ENCODE measurements around the gene PACSIN3.
A peak's percentile ranks its signal among the peaks of the same experiment; 100 is the strongest.

The PACSIN3 gene

DNA sequence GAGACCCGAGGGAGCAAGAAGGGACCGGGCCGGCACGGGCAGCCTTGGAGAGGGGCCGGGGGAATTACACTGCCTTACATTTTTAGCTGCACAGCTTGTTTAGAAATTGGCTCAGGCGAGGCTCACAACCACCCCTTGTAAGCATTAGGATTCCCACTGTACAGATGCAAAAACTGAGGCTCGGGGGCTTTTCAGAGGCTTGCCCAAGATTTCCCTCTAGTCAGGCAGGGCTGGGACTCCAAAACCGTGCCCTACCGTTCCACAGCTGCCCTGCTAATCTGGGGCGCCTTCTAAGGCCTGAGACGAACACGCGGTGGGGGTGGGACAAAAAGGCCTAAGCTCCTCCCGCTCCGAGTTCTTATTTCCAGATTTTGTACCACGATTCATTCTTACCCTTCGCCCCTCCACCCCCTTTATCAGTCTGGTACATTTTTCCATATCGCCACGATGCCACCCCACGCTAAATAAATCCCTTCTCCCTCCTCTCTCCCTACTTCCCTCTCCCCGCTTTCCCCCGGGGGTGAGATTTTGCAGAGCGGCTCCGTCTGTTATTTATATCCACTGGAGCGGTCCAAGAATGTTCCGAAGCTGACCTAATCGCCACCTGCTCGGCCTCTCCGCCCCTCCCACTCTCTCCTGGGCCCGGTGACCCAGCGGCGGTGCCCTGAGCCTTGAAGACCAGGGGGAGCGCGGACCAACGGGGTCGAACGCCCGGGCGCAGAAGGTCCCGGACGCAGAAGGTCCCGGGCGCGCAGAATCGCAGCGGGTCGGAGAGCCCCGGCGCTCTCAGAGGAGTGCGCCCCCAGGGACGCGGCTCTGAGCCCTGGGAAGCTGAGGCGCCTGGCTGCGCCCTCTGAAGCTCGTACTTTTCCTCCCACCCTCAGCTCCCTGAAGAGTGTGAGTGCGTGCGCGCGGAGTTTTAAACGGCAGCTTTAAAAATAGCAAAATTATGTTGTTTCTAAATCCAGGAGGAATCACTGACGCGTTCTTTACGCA, 764 bp upstream of the PACSIN3 start:
- H3K4me1 Mint-ChIP-seq (ENCODE audit: low read depth in 2 of 2), result peaks cover 4% of the 10 kb centered on the region in 2 donors
- peaks cover 7% of the 10 kb centered on the region for H3K36me3 Mint-ChIP-seq (ENCODE audit: insufficient read depth)
- no peak overlapping the region for H3K27ac Mint-ChIP-seq
- peak overlapping the region; percentile 74 to 77 for H3K4me3 Mint-ChIP-seq
- ATAC-seq (replicated peaks), result peak; percentile 69
- peaks cover 23 to 59% of the 10 kb centered on the region in 2 donors for H3K27me3 Mint-ChIP-seq
- no peaks in the 10 kb centered on the region for H3K9me3 Mint-ChIP-seq
- peak; percentile 29 to 36 (median 35) for DNase-seq

DNA sequence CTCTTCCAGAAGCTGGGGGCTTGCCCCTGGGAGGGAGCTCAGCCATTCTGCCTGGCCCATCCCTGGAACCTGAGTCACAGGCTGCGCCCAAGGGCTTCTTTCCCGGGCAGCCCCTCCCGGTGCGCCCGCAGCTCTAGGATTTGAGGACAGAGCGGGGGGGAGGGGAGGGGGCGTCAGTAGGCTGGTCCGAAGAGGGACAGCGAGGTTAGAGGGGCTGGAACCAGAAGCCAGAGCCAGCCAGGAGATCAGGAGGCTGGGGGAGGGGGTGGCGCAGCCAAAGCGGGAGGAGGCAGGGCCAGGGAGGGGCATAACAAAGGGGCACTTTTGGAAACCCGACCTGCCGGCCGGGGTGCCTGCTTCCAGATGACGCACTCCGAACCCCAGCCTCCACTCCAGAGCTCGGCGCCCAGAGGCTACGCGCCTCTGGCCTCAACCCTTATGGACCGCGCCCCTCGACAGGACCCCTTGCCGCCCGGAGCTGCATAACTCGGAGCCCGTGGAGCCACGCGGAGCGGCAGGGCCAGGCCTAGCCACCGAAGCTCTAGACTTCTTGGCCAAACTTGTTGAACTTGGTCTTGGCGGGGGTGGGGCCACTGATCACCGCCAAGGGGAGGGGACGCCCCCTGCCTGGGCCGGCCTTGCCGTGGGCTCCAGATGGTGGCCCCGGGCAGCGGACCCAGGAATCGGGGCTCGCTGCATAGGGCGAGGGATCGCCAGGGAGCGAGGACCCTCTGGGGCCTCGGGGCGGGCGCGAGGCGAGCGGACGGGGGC, 744 bp downstream of the PACSIN3 start:
- no peak for ATAC-seq (replicated peaks)
- H3K4me3 Mint-ChIP-seq, result peak overlapping the region; percentile 48 to 56
- H3K9me3 Mint-ChIP-seq, result no peaks in the 10 kb centered on the region
- H3K27me3 Mint-ChIP-seq, result peaks cover 23 to 49% of the 10 kb centered on the region in 2 donors
- peaks cover 7% of the 10 kb centered on the region for H3K36me3 Mint-ChIP-seq (ENCODE audit: insufficient read depth)
- no peak overlapping the region for H3K27ac Mint-ChIP-seq
- no peak for DNase-seq
- H3K4me1 Mint-ChIP-seq (ENCODE audit: low read depth in 2 of 2), result peaks cover 4% of the 10 kb centered on the region in 2 donors

GRCh38 chr11:47184711-47185304, 1.4 kb downstream of the PACSIN3 start:
- Mint-ChIP-seq H3K36me3 (ENCODE audit: insufficient read depth) (peaks cover 7% of the 10 kb centered on the region), H3K4me1 (ENCODE audit: low read depth in 2 of 2) (peaks cover 4% of the 10 kb centered on the region in 2 donors), H3K4me3 (peak overlapping the region in 1 of 2 donors; percentile 56), H3K27ac (no peak overlapping the region), H3K27me3 (peaks cover 23 to 48% of the 10 kb centered on the region in 2 donors), H3K9me3 (no peaks in the 10 kb centered on the region)
- ATAC-seq (replicated peaks) (no peak), DNase-seq (no peak)

DNA sequence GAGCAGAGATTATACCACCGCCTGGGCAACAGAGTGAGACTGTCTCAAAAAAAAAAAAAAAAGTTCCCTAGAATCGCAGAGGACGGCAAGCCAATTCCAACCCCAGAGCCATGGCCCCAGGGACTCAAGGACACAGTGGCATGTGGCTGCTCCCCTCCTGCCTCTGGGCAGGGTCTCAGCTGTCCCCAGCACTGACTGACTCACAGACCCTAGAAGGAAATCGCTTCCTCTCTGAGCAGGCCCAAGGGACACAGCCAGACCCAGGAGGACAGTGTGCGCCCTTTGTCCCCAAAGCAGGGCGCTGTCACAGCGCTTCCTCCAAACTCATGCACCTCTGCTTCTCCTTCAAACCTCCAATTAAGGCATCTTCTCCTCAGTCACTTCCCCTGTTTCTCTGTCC, 2.3 kb downstream of the PACSIN3 start:
- H3K4me3 Mint-ChIP-seq, result no peak overlapping the region
- ATAC-seq (replicated peaks) (no peak), DNase-seq (no peak)
- H3K9me3 Mint-ChIP-seq, result no peaks in the 10 kb centered on the region
- H3K27me3 Mint-ChIP-seq, result peaks cover 17 to 39% of the 10 kb centered on the region in 2 donors
- peaks cover 11% of the 10 kb centered on the region for H3K36me3 Mint-ChIP-seq (ENCODE audit: insufficient read depth)
- no peak overlapping the region for H3K27ac Mint-ChIP-seq
- H3K4me1 Mint-ChIP-seq (ENCODE audit: low read depth in 2 of 2), result peaks cover 4 to 7% of the 10 kb centered on the region in 2 donors

GRCh38 chr11:47183031-47183856, 3.0 kb downstream of the PACSIN3 start:
- Mint-ChIP-seq H3K27ac (no peak overlapping the region), H3K36me3 (ENCODE audit: insufficient read depth) (peaks cover 11% of the 10 kb centered on the region), H3K4me3 (no peak overlapping the region), H3K9me3 (no peaks in the 10 kb centered on the region), H3K4me1 (ENCODE audit: low read depth in 2 of 2) (peaks cover 4 to 7% of the 10 kb centered on the region in 2 donors), H3K27me3 (peaks cover 17 to 37% of the 10 kb centered on the region in 2 donors)
- no peak for ATAC-seq (replicated peaks)
- no peak for DNase-seq

DNA sequence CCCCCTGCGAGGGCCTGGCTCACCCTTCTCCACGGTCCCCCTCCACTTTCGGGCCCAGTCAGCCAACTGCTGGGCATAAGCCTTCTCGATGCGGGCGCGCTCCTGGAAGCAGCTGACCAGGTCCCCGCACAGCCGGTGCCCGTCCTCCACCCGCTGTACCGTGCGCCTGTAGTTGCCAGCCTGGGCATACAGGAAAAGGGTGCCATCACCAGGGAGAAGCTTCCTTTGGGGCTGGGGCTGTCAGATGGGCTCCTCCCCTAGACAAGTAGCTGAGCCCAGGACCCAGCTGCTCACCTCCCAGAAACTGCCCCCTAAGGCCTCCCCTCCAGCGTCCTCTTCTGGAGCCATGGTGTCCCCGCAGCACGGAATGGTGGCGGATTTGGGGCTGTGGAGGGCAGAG, 3.9 kb downstream of the PACSIN3 start:
- DNase-seq, result no peak
- Mint-ChIP-seq H3K4me1 (ENCODE audit: low read depth in 2 of 2) (peaks cover 11 to 12% of the 10 kb centered on the region in 2 donors), H3K4me3 (no peak overlapping the region), H3K27me3 (peaks cover 17 to 36% of the 10 kb centered on the region in 2 donors), H3K36me3 (ENCODE audit: insufficient read depth) (peaks cover 13% of the 10 kb centered on the region), H3K27ac (no peak overlapping the region), H3K9me3 (no peaks in the 10 kb centered on the region)
- ATAC-seq (replicated peaks), result no peak

DNA sequence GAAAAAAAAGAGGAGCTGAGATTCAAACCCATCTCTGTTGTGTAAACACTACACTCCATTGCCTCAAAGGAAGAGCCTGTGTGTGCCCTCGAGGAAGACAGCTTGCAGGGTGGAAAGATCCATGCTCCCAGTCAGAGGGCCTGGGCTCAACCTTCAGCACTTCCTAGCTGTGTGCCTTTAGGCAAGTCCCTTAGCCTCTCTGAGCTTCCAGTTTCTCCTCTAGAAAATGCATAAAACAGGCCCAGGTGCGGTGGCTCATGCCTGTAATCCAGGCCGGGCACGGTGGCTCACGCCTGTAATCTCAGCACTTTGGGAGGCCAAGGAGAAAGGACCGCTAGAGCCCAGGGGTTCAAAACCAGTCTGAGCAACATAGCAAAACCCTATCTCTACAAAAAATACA, 5.0 kb downstream of the PACSIN3 start:
- Mint-ChIP-seq H3K4me3 (no peak overlapping the region), H3K36me3 (ENCODE audit: insufficient read depth) (peaks cover 17% of the 10 kb centered on the region), H3K27ac (no peak overlapping the region), H3K4me1 (ENCODE audit: low read depth in 2 of 2) (peaks cover 10 to 17% of the 10 kb centered on the region in 2 donors), H3K27me3 (peaks cover 17 to 26% of the 10 kb centered on the region in 2 donors), H3K9me3 (no peaks in the 10 kb centered on the region)
- ATAC-seq (replicated peaks) (no peak), DNase-seq (no peak)

DNA sequence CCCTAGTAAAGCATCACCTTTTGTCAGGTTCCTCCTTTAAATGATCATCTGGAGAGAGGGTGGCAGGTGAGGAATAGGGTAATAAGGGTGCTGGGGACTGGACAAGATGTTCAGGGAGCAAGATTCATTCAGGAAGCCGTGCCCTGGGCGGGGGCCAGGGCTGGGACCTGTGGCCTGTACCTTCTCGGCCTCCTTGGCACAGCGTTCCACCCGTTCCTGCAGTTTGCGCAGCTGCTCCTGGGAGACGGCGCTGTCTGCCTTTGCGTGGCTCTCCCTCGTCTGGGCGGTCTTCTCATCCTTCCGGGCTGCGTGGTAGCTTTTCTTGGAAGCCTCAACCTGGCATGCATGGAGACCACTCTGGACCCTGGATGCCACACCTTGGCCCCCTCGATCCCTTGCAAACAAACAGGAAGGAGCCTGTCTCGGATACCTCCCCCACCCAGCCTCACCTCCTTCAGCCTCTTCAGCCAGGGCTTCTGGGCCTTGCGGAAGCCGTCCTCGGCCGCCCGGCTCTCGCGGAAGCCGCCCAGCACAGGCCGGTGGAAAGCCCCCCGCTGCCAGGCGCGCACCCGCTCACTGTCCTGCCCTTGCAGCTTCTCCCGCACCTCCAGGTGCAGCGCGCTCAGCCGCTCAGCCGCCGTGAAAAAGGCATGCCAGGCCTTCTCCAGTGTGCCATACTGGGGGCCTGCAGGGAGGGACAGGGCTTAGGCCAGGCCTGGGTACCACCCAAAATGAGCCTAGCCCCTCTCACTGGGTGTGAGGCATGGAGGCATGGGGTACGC, 6.0 kb downstream of the PACSIN3 start:
- no peaks in the 10 kb centered on the region for H3K9me3 Mint-ChIP-seq
- H3K4me3 Mint-ChIP-seq, result no peak overlapping the region
- H3K27me3 Mint-ChIP-seq, result peaks cover 17 to 26% of the 10 kb centered on the region in 2 donors
- ATAC-seq (replicated peaks), result no peak
- H3K27ac Mint-ChIP-seq, result peak overlapping the region in 1 of 2 donors; percentile 39
- H3K36me3 Mint-ChIP-seq (ENCODE audit: insufficient read depth), result peaks cover 22% of the 10 kb centered on the region
- H3K4me1 Mint-ChIP-seq (ENCODE audit: low read depth in 2 of 2), result peaks cover 18 to 25% of the 10 kb centered on the region in 2 donors
- no peak for DNase-seq

- ATAC-seq (replicated peaks), result no peak
- Mint-ChIP-seq H3K36me3 (ENCODE audit: insufficient read depth) (peaks cover 22% of the 10 kb centered on the region), H3K27ac (peak overlapping the region; percentile 39 to 51)
Measured at GRCh38 chr11:47179655-47179991, 6.6 kb downstream of the PACSIN3 start.

GRCh38 chr11:47178737-47179654, 7.2 kb downstream of the PACSIN3 start:
- no peak for ATAC-seq (replicated peaks)
- Mint-ChIP-seq H3K4me3 (no peak overlapping the region), H3K36me3 (ENCODE audit: insufficient read depth) (peaks cover 22% of the 10 kb centered on the region), H3K27ac (peak overlapping the region; percentile 39 to 99), H3K9me3 (no peaks in the 10 kb centered on the region), H3K27me3 (peaks cover 8 to 17% of the 10 kb centered on the region in 2 donors), H3K4me1 (ENCODE audit: low read depth in 2 of 2) (peaks cover 19 to 26% of the 10 kb centered on the region in 2 donors)
- DNase-seq, result no peak

More at GRCh38 chr11:47179655-47179991, 6.6 kb downstream of the PACSIN3 start:
- H3K9me3 Mint-ChIP-seq, result no peaks in the 10 kb centered on the region
- H3K4me1 Mint-ChIP-seq (ENCODE audit: low read depth in 2 of 2), result peaks cover 18 to 25% of the 10 kb centered on the region in 2 donors
- H3K4me3 Mint-ChIP-seq, result no peak overlapping the region
- H3K27me3 Mint-ChIP-seq, result peaks cover 15 to 23% of the 10 kb centered on the region in 2 donors
- no peak for DNase-seq

GRCh38 chr11:47178316-47178715, 7.9 kb downstream of the PACSIN3 start:
- DNase-seq (no peak), ATAC-seq (replicated peaks) (no peak)
- peaks cover 25 to 33% of the 10 kb centered on the region in 2 donors for H3K4me1 Mint-ChIP-seq (ENCODE audit: low read depth in 2 of 2)
- peaks cover 2 to 10% of the 10 kb centered on the region in 2 donors for H3K27me3 Mint-ChIP-seq
- H3K4me3 Mint-ChIP-seq, result no peak overlapping the region
- H3K36me3 Mint-ChIP-seq (ENCODE audit: insufficient read depth), result peaks cover 22% of the 10 kb centered on the region
- H3K9me3 Mint-ChIP-seq, result no peaks in the 10 kb centered on the region
- H3K27ac Mint-ChIP-seq, result peak overlapping the region; percentile 95 to 99

Data from effector memory CD8-positive, alpha-beta T cell (primary cell).